D721Med (cell line): ENCODE measurements around the gene GLOD5.
A peak's percentile ranks its signal among the peaks of the same experiment; 100 is the strongest.

Source experiments
- DNase-seq: peaks from one replicate; pipeline ENCODE4 v3.0.0; 2011; ENCODE audit warnings: low spot score; ENCODE audit not compliant: insufficient read length
- FAIRE-seq: peaks from 2 replicates; lab custom pipeline; 2011; peaks lifted over from hg19 to GRCh38; lab: Jason Lieb, UNC
- CTCF ChIP-seq: IDR thresholded peaks from 2 replicates; pipeline ENCODE4 v1.5.1; 2012; ENCODE audit warnings: mild to moderate bottlenecking, control low read depth; ENCODE audit not compliant: insufficient read depth; ENCODE audit errors: missing control alignments

Gene GLOD5

GRCh38 chrX:48801280-48802088, 39.9 kb downstream of the GLOD5 start, which contains the start of gene HDAC6:
Gene HDAC6, plus strand, starts transcription at chrX:48802067. Its CDS starts 626 bp downstream, at chrX:48802693.
- DNase-seq, result peak; percentile 52
- no peak for FAIRE-seq
- no peak for TF ChIP-seq CTCF

GRCh38 chrX:48802089-48802904, 40.8 kb downstream of the GLOD5 start:
- DNase-seq (peak; percentile 32), FAIRE-seq (no peak)
- no peak for TF ChIP-seq CTCF

GRCh38 chrX:48802905-48803200, 41.3 kb downstream of the GLOD5 start:
- FAIRE-seq, result no peak
- no peak for DNase-seq
- TF ChIP-seq CTCF, result no peak

GRCh38 chrX:48806081-48806480, 44.5 kb downstream of the GLOD5 start:
- no peak for TF ChIP-seq CTCF
- no peak for FAIRE-seq

GRCh38 chrX:48813644-48814043, 52.1 kb downstream of the GLOD5 start:
- no peak for FAIRE-seq
- no peak for TF ChIP-seq CTCF
- DNase-seq, result no peak

More at GRCh38 chrX:48806081-48806480, 44.5 kb downstream of the GLOD5 start:
- DNase-seq, result no peak

- no peak for FAIRE-seq
- TF ChIP-seq CTCF, result no peak
Measured at GRCh38 chrX:48814722-48815121, 53.2 kb downstream of the GLOD5 start.

More at GRCh38 chrX:48814722-48815121, 53.2 kb downstream of the GLOD5 start:
- no peak for DNase-seq
